DND-41 (cell line): ENCODE data around the gene CCBE1.

ENCODE experiments used
- CTCF ChIP-seq: IDR thresholded peaks from 2 replicates; pipeline ENCODE4 v1.5.1; 2012; ENCODE audit warnings: borderline replicate concordance, low read length, moderate library complexity, mild to moderate bottlenecking; ENCODE audit not compliant: poor library complexity, severe bottlenecking; ENCODE audit errors: extremely low read depth
- EZH2 ChIP-seq: IDR thresholded peaks from 3 replicates; pipeline ENCODE4 v1.6.1; 2012; ENCODE audit warnings: borderline replicate concordance, low read depth, mild to moderate bottlenecking, moderate library complexity, low read length, inconsistent platforms; ENCODE audit not compliant: severe bottlenecking

DNA sequence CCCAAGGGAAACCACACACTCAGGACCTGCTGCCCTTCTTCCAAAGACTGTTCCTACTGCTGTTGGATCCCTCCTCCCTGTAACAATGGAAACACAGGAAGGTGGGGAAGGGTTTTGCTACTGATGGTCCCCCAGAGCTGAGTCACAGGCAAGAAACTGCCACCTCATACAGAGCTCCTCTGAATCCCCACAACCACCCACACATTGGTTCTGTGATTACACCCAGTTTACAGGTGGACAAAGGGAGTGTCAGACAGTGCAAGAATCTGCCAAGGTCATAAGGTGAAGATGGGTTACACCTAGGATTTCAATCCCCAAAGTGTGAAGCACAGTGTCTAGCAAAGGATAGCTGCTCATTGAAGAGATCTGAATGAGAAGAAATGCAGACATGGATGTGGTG is 196.5 kb downstream of the CCBE1 start:
- no peak for TF ChIP-seq CTCF
- no peak for TF ChIP-seq EZH2
